Measurements from ENCODE around the gene ILK.

ILK gene

DNA sequence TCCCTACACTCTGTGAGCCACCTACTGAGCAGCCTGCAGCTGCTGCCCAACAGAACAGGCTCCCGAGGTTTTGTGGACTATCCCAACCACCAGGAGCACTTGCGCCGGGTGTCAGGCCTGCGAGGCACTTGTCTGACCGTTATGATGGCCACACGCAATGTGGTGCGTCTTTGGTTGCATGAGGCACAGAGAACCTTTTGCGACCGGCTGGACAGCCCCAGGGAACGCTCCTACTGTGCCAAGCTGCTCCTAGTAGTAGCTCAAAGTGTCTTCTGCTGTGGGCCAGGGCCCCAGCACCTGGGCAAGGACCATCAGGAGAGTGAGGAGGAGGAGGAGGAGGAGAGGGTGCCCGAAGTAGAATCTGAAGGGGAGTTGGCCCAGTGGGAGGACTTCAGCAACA is 46.5 kb upstream of the ILK start:
- H3K27ac ChIP-seq (replicated peaks) = no peak overlapping the region
- DNase-seq (ENCODE audit: low read depth in 1 of 2, low spot score in 1 of 2) = no peak
- no peak overlapping the region for H3K4me3 ChIP-seq (replicated peaks; ENCODE audit: insufficient read depth, low read length)
- TF ChIP-seq GABPA (IDR thresholded peaks at IDR 0.05; ENCODE audit: low read depth) (no peak), CTCF (IDR thresholded peaks at IDR 0.05; ENCODE audit: insufficient read depth, low read length) (no peak), REST (IDR thresholded peaks at IDR 0.05; ENCODE audit: insufficient replicate concordance, low read depth) (no peak), SPI1 (IDR thresholded peaks at IDR 0.05; ENCODE audit: borderline replicate concordance, low read depth) (no peak)
- no peaks in the 10 kb centered on the region for H3K27me3 ChIP-seq (ENCODE audit: insufficient read depth, poor library complexity, severe bottlenecking)

DNA sequence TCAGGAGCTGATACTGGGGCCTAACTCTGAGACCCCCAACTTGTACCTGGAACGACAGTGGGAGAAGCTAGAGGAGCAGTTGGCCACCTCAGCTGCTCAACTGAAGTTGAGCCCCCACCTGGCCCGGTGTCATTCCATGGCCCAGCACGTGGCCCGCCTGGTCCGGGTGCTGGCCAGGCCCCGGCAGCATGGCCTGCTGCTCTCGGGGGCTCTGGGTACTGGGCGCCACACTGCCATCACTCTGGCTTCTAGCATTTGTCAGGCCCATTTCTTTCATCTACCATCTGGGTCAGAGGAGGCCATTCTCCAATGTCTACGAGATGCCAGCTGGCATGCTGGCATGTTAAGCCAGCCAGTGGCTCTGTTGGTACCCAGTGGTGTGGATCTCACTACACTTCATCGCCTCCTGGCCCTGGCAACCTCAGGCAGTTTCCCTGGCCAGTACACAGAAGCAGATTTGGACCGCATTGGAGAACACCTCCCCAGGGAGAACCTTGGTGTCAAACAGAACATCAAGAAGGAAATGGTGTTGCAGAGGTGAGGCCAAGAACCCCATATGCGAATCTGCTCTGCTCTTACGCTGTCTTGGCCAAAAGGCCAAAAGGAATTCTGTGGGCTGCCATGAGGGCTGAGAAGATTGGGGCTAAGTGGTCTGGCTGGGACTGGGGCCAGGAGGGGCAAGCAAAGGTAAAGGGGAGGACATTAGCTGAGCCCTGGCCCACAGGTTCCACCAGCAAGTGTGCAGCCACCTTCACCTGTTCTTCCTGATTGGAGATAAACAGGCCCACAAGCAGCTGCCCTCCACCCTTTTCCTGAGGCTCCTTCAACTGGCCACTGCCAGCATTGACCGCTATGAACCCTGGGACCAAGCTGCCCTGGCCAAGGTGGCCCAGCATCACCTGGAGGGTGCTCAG is 45.6 kb upstream of the ILK start:
- H3K27me3 ChIP-seq (ENCODE audit: insufficient read depth, poor library complexity, severe bottlenecking) = no peaks in the 10 kb centered on the region
- no peak overlapping the region for H3K4me3 ChIP-seq (replicated peaks; ENCODE audit: insufficient read depth, low read length)
- TF ChIP-seq GABPA (IDR thresholded peaks at IDR 0.05; ENCODE audit: low read depth) = no peak
- TF ChIP-seq CTCF (IDR thresholded peaks at IDR 0.05; ENCODE audit: insufficient read depth, low read length) = no peak
- no peak for TF ChIP-seq POLR2AphosphoS5 (IDR thresholded peaks at IDR 0.05; ENCODE audit: low read depth)
- TF ChIP-seq REST (IDR thresholded peaks at IDR 0.05; ENCODE audit: insufficient replicate concordance, low read depth) = no peak
- no peak for TF ChIP-seq SPI1 (IDR thresholded peaks at IDR 0.05; ENCODE audit: borderline replicate concordance, low read depth)
- DNase-seq (ENCODE audit: low read depth in 1 of 2, low spot score in 1 of 2) = no peak
- no peak overlapping the region for H3K27ac ChIP-seq (replicated peaks)

GRCh38 chr11:6559369-6559768 is 44.2 kb upstream of the ILK start:
- Histone ChIP-seq H3K27ac (replicated peaks) (no peak overlapping the region), H3K4me3 (replicated peaks; ENCODE audit: insufficient read depth, low read length) (no peak overlapping the region), H3K27me3 (ENCODE audit: insufficient read depth, poor library complexity, severe bottlenecking) (no peaks in the 10 kb centered on the region)
- DNase-seq (ENCODE audit: low read depth in 1 of 2, low spot score in 1 of 2) = no peak
- no peak for TF ChIP-seq POLR2AphosphoS5 (IDR thresholded peaks at IDR 0.05; ENCODE audit: low read depth)
- TF ChIP-seq CTCF (IDR thresholded peaks at IDR 0.05; ENCODE audit: insufficient read depth, low read length) = no peak
- TF ChIP-seq REST (IDR thresholded peaks at IDR 0.05; ENCODE audit: insufficient replicate concordance, low read depth) = no peak
- no peak for TF ChIP-seq SPI1 (IDR thresholded peaks at IDR 0.05; ENCODE audit: borderline replicate concordance, low read depth)
- TF ChIP-seq GABPA (IDR thresholded peaks at IDR 0.05; ENCODE audit: low read depth) = no peak

All from HL-60 (cell line).